ENCODE data around the gene SNX9.

SNX9 gene

DNA sequence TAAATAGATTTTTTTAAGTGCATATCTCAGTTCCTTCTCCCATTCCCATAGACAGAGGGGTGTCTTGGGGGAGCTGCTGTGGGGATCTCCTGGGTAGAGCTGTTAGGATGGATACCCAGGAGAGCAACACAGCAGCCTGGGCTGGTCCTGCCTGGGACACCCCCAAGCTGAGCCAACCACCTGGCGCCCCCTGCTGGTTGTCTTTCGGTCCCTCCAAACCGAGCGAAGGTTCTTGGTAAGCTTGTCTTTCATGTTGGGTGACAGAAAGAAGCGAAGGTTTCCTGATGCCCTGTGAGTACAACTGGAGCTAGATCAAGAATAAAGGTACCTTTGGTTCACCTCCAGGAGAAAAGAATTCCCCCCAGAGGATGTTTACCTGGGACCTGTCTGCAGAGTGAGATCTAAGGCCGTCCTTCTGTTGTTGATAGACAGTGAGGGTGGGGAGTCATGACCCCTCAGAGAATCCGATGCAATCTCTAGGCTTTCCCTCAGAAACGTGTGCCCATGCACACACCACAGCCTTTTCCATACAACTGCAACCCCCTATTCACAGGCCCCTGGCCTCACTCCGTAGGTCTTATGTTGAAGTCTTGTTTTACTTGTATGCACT, 50.8 kb downstream of the SNX9 start (continued):
- peak; percentile 45; the same call in 1 of the 2 replicates for TF ChIP-seq ZSCAN30 (tag by site-specific recombination; IDR thresholded peaks at IDR 0.05)
- no peak for TF ChIP-seq ZNF544 (tag by site-specific recombination; IDR thresholded peaks at IDR 0.05)
- no peak for TF ChIP-seq ZNF670 (tag by site-specific recombination; IDR thresholded peaks at IDR 0.05; ENCODE audit: low read depth)
- peak; percentile 61 for TF ChIP-seq ZNF654 (tag by site-specific recombination; IDR thresholded peaks at IDR 0.05; ENCODE audit: low read depth)
- TF ChIP-seq ZNF768 (tag by site-specific recombination; IDR thresholded peaks at IDR 0.05) = peak; percentile 45; the same call in 1 of the 2 replicates
- 0 out of 2 replicates have a peak, but pooled peaks have one; percentile 34 for TF ChIP-seq ZNF2 (tag by site-specific recombination; IDR thresholded peaks at IDR 0.05)
- TF ChIP-seq ZNF555 (tag by site-specific recombination; conservative IDR thresholded peaks at IDR 0.05) = no peak

GRCh38 chr6:157877149-157877548, 54.1 kb downstream of the SNX9 start:
- CTCF ChIA-PET = interaction anchor here (0.6 to 8.2 kb wide), 4 partner anchors 10 to 256 kb away, joined by 3 to 143 read pairs (median 4); no protein-coding TSS in a partner anchor
- H3K4me1 ChIP-seq (ENCODE audit: control insufficient read depth, insufficient read depth, low read length) = no peaks in the 10 kb centered on the region
- H3K27ac ChIP-seq (ENCODE audit: extremely low read depth, low read depth, low read length) = no peak overlapping the region
- TF ChIP-seq ZBTB20 (tag by site-specific recombination; IDR thresholded peaks at IDR 0.05) = no peak
- no peak for TF ChIP-seq ZNF707 (tag by site-specific recombination; IDR thresholded peaks at IDR 0.05)
- no peak for TF ChIP-seq BCL11B (tag by site-specific recombination; IDR thresholded peaks at IDR 0.05; ENCODE audit: low read depth)
- no peak for TF ChIP-seq ZNF292 (tag by site-specific recombination; IDR thresholded peaks at IDR 0.05; ENCODE audit: borderline replicate concordance, low read depth)
- no peak for TF ChIP-seq ZSCAN16 (tag by site-specific recombination; IDR thresholded peaks at IDR 0.05)
- no peak for TF ChIP-seq ZNF677 (tag by site-specific recombination; IDR thresholded peaks at IDR 0.05)
- TF ChIP-seq ZNF768 (tag by site-specific recombination; IDR thresholded peaks at IDR 0.05) = no peak
- TF ChIP-seq ZNF488 (tag by site-specific recombination; IDR thresholded peaks at IDR 0.05) = no peak
- H3K4me3 ChIP-seq (ENCODE audit: low read depth, low read length) = no peak overlapping the region
- no peaks in the 10 kb centered on the region for H3K9me3 ChIP-seq (ENCODE audit: control insufficient read depth, insufficient read depth, low read depth, low read length)
- peaks cover 31 to 59% of the 10 kb centered on the region in 2 experiments for H3K36me3 ChIP-seq (ENCODE audit: control insufficient read depth in 2 of 2, insufficient read depth in 1 of 2, low read length in 2 of 2)
- POLR2A ChIA-PET = no interaction called here

DNA sequence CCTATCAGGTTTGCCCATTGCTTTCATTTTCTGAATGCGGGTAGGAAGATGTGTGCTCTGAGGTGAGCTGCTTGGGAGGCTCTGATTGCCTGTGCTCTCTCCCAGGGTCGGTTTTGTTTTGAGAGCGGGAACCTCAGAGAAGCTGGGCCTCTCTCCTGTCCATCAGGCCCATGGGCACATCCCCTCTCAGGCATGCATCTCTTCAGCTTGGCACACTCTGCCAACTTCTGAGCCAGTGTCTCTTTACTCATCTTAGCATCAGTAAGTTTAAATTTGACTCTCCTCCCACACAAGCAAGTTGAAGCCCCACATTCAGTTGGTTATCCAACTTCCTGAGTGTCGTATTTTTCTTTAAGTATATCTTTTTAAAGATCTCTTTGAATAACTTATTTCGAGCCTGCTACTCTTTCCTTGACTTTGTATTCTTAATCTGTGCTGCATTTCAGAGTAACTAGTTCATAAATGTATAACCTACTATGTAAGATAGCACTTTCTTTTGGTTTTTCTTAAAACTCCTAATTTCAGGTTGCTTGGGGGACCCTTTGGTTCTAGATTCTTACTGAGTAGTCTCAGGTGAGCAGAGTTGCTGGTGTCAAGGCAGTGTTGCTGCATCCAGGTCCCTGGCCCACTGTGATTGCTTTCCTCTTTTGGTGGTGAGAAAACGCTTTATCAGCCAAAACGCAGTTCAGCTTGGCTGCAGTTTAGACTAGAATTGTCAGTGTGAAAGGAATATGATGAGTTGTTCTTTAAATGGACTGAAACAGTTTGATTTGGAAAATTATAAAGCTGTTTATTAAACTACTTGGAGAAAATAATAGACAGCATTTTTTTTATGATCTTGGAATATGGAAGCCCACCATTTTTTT, 54.8 kb downstream of the SNX9 start:
- Histone ChIP-seq H3K9me3 (ENCODE audit: control insufficient read depth, insufficient read depth, low read depth, low read length) (no peaks in the 10 kb centered on the region), H3K4me3 (ENCODE audit: low read depth, low read length) (no peak overlapping the region), H3K4me1 (ENCODE audit: control insufficient read depth, insufficient read depth, low read length) (no peaks in the 10 kb centered on the region), H3K36me3 (ENCODE audit: control insufficient read depth in 2 of 2, insufficient read depth in 1 of 2, low read length in 2 of 2) (peaks cover 30 to 57% of the 10 kb centered on the region in 2 experiments), H3K27ac (ENCODE audit: extremely low read depth, low read depth, low read length) (no peak overlapping the region)
- POLR2A ChIA-PET = interaction anchor here (0.7 kb wide), 1 partner anchor 114 kb away, joined by 4 read pairs; no protein-coding TSS in a partner anchor
- CTCF ChIA-PET = interaction anchor here (0.6 to 8.2 kb wide), 6 partner anchors 9 to 256 kb away, joined by 3 to 143 read pairs (median 4); no protein-coding TSS in a partner anchor
- TF ChIP-seq KLF8 (tag by site-specific recombination; IDR thresholded peaks at IDR 0.05) (no peak), ZNF24 (tag by site-specific recombination; IDR thresholded peaks at IDR 0.05) (no peak), GLIS2 (tag by site-specific recombination; IDR thresholded peaks at IDR 0.05) (no peak), REPIN1 (tag by site-specific recombination; IDR thresholded peaks at IDR 0.05; ENCODE audit: low read depth) (no peak), SP7 (tag by site-specific recombination; IDR thresholded peaks at IDR 0.05) (no peak), KLF1 (tag by site-specific recombination; IDR thresholded peaks at IDR 0.05) (no peak), ZNF121 (tag by site-specific recombination; IDR thresholded peaks at IDR 0.05) (no peak), OSR2 (tag by site-specific recombination; IDR thresholded peaks at IDR 0.05) (no peak), ZNF623 (tag by site-specific recombination; IDR thresholded peaks at IDR 0.05) (no peak)
- TF ChIP-seq, protein P1, sequence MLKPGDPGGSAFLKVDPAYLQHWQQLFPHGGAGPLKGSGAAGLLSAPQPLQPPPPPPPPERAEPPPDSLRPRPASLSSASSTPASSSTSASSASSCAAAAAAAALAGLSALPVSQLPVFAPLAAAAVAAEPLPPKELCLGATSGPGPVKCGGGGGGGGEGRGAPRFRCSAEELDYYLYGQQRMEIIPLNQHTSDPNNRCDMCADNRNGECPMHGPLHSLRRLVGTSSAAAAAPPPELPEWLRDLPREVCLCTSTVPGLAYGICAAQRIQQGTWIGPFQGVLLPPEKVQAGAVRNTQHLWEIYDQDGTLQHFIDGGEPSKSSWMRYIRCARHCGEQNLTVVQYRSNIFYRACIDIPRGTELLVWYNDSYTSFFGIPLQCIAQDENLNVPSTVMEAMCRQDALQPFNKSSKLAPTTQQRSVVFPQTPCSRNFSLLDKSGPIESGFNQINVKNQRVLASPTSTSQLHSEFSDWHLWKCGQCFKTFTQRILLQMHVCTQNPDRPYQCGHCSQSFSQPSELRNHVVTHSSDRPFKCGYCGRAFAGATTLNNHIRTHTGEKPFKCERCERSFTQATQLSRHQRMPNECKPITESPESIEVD (tag by site-specific recombination; IDR thresholded peaks at IDR 0.05) = no peak
- TF ChIP-seq, protein P2, sequence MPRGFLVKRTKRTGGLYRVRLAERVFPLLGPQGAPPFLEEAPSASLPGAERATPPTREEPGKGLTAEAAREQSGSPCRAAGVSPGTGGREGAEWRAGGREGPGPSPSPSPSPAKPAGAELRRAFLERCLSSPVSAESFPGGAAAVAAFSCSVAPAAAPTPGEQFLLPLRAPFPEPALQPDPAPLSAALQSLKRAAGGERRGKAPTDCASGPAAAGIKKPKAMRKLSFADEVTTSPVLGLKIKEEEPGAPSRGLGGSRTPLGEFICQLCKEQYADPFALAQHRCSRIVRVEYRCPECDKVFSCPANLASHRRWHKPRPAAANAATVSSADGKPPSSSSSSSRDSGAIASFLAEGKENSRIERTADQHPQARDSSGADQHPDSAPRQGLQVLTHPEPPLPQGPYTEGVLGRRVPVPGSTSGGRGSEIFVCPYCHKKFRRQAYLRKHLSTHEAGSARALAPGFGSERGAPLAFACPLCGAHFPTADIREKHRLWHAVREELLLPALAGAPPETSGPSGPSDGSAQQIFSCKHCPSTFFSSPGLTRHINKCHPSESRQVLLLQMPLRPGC (tag by site-specific recombination; IDR thresholded peaks at IDR 0.05) = no peak

Measured in HEK293 (cell line).